GM18951 (cell line): ENCODE data around the gene CCDC142.

Experiments
- POLR2A ChIP-seq: IDR thresholded peaks from 4 replicates; pipeline ENCODE4 v1.6.1; 2011; ENCODE audit warnings: mild to moderate bottlenecking; ENCODE audit not compliant: insufficient read length, insufficient read depth; ENCODE audit errors: extremely low read depth
- in situ Hi-C: fragments of 300-500 bp; cut with MboI; formaldehyde crosslinking; loops from one replicate; pipeline ENCODE4 v1.12.0; 2022; ENCODE audit warnings: low sequenced_read_pairs, mixed read lengths, inconsistent platforms; ENCODE audit not compliant: unreplicated experiment

CCDC142 gene

GRCh38 chr2:74510272-74510671 lies 27.5 kb upstream of the CCDC142 start:
- no peak for TF ChIP-seq POLR2A
- in situ Hi-C loops = no loop called here

GRCh38 chr2:74507926-74508520 lies 25.2 kb upstream of the CCDC142 start:
- no peak for TF ChIP-seq POLR2A
- in situ Hi-C loops = no loop called here

- peak; percentile 83 for TF ChIP-seq POLR2A
- in situ Hi-C loops = no loop called here
These were observed 24.5 kb upstream of the CCDC142 start, which contains the start of gene PCGF1 for GRCh38 chr2:74507145-74507925. TSS of gene PCGF1 (minus strand) at chr2:74507695. CDS start at chr2:74507668, 27 bp downstream.

GRCh38 chr2:74505448-74506246 lies 22.8 kb upstream of the CCDC142 start:
- in situ Hi-C loops = no loop called here
- no peak for TF ChIP-seq POLR2A

DNA sequence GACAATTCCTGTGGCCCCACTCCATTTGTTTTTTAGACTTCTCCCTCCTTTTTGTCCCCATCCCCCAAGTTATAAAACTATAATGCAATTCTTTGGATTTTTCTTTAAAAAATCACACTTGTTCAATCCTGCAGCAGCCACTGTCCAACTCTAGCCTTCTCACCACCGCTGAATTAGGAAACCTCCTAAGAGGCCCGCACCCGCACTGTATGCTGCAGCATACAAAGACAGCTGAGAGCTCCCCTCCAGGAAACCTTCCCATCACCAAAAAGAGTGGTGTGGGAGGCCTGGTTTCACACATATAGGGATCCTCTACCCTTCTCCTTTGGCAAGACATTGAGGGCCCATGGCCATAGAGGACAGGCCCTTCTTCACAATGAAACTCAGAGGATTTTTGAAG lies 21.8 kb upstream of the CCDC142 start:
- in situ Hi-C loops = no loop called here
- TF ChIP-seq POLR2A = no peak

DNA sequence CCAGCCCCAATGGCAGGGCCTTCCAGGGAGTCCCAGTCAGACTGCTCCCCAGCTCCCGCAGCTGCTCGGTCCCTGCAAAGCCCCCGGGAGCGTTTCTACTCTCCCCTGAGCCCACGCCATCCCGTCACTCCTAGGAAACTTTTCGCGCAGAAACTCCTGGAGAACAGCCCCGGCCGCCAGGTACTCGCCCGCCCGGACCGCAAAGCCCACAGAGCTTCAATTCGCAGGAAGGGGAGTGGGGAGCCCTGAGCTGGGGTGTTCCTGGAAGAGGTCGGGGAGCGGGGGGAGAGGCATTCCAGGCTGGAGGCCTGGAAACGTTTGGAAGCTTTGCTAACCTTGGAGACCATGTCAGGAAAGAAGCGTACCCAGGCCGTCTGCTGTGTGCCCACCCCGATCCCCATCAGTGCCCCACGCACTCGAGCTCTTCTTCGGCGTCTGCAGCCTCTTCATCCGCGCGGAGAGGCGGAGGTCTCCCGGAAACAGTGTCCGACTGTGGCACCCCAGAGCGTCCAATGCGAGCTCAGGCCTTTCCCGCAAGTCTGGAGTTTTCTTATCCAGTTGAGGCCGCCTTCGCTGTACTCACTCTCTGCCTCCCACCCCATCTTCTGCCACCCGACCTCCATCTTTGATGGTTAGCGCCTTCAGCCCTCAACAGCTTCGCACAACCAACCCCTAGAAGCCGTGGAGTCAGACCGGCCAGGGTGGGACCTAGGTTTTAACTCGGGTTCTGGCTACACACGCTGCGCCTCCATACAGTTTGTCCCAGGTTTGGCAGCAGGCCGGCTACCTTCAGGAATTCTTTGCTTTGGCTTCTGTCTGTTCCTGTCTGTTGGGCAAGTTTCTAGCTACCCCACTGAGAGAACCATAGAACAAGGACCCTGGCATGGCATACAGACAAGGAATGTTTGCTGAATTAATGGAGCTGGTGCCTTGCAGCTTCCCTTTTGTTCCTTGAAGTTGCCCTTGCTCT lies 21.0 kb upstream of the CCDC142 start:
- TF ChIP-seq POLR2A = no peak
- in situ Hi-C loops = no loop called here

DNA sequence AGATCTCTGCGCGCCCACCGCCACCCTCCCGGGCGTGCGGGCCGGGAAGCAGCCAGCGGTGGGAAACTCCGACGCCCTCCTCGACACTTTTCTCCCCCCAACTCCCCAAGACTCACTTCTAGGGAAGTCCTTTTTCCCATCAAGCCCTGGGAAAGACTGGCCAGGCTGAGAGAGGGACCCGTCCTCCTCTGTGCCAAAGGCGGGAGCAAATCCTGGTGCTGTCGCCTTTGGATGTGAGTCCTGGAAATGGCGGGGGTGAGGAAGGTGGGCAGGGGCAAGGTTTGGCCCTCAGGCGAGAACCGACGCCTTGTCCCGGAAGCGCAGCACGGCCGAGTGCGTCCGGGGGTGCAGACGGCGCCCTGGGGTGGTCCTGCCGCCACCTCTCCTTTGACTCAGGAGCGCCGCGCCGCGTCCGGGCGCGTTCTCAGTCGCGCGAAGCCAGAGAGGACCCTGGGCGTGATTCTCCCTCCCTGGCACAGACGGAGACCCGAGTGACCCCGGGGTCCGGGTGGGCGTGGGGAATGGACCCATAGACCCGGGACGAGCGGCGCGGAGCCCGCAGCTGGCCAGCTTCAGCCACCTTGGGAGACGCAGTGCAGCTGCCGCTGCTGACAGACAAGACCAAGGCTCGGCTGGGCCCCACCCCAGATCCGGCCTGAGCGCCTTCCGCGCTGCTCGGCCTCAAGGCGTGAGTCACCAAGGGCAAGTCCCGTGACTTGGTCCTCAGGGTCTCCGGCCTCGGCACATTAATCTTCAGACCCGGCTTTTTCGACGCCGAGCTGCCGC lies 20.1 kb upstream of the CCDC142 start:
- peak; percentile 72 for TF ChIP-seq POLR2A
- in situ Hi-C loops = no loop called here

- no peak for TF ChIP-seq POLR2A
- in situ Hi-C loops = no loop called here
These were observed 19.4 kb upstream of the CCDC142 start for GRCh38 chr2:74502147-74502719.

DNA sequence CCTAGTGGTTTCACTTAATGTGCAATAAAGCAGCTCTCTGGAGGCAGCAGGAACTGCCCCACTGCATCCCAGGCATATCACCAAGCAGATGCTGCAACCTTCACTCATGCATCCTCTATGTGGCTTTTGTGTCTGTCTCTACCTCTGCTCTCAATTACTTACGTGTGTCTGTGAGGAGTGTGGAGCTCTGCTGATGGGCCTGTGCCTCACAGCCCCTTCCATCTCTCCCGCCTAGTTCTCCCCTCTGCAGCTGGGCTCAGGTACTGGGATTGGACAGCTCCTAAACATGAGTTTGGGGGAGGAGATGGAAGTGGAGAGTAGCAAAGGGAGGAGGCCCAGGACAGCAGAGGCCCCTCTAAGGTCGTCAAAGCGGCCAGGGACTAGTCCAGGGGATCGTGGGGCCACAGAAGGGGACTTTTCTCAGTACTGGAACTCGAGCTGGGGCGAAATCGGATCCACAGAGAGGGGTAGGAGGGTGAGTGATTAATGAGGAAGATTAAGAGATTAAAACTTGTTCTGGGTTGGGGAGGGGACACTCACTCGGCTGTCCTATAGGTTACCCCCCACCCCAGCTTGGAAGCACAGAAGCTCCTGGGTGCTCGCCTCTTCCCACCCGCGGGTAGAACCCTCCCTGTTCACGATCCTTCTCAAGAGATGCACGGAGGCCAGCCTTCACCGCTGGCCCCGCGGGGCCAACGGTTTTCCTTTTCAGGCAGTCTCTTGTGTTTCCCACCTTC lies 18.7 kb upstream of the CCDC142 start:
- no peak for TF ChIP-seq POLR2A
- in situ Hi-C loops = no loop called here

- in situ Hi-C loops = no loop called here
These were observed 17.8 kb upstream of the CCDC142 start for GRCh38 chr2:74500578-74500946.

DNA sequence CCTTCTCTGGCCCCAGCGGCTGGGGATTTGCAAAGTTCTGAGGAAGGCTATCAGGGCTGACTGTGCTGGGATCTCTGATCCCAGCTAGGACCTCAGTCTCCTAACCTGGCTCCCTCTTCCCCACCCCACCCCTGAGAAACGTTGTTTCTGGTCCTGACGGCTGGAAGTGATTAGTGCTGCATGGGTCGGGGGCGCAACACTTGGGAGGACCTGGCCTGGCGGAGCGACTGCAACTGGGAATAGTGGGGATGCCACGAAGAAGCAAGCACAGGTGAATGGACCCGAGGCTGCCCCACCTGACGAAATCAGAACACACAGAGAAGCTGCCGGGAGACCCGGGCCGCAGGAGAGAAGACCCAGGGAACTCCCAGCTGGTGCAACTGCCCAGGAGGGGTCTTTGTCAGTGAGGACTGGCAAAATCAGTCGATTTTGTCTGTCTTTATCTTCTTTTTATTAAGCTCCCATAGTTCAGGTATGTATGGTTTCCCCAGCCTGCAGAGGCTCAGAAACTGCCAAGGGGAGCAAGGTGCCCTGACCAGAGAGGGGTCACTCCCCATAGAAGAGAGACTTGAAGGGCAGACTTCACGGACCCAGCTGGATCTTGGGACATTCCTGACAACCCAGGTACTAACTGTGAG lies 17.3 kb upstream of the CCDC142 start:
- no peak for TF ChIP-seq POLR2A
- in situ Hi-C loops = no loop called here

More at GRCh38 chr2:74500578-74500946, 17.8 kb upstream of the CCDC142 start:
- TF ChIP-seq POLR2A = no peak
